HG03108 (cell line): ENCODE data around the gene PODXL.
"Not testable (repeated sequence)": the region's sequence is repeated elsewhere in the genome, so short reads cannot be mapped to it uniquely, and the experiment has no call there.

Experiments
- ATAC-seq: cut with Tn5 transposase; IDR thresholded peaks from one replicate; pipeline ENCODE4 v1.9.1; 2021; ENCODE audit warnings: moderate library complexity; ENCODE audit not compliant: unreplicated experiment

PODXL gene

GRCh38 chr7:131538071-131538812 lies 18.2 kb downstream of the PODXL start:
- no peak for ATAC-seq

DNA sequence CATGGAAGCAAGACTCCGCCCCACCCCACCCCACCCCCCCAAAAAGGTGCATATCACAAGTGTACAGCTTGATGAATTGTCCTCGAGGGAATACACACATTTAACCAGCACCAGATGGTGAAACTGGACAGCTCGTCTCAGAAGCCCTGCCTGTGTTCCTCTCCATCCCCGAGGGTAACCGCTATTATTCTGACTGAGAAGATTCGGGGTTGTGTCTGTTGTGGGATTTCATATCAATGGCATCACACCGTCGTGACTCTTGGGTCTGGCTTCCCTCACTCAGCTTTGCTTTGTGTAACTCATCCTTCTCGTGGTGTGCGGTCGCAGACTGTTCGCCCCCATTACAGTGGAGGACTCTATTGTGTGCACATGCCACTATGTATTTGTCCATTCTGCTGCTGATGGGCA lies 18.9 kb downstream of the PODXL start:
- no peak for ATAC-seq

DNA sequence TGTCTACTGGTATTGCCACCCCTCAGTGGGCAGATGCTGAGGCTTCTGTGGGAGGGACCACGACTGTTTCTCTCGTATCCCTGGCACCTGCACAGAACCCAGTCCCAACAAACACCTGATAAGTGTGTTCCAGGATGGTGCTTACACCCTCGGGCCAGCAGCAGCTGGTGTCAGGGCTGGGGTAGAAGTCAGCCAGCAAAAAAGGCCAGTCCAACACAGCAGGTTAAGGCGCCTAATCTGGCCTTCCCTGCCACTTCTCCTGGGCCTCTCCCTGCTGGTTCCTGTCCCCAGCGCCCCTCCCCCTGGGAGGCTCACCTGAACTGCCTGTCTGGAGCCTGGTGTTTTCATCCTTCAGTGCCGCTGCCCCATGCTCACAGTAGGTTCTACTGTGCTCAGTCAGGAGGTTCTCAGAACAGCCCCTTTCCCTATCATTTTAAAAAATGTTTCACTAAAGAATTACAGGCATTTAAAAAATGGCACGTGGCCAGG lies 20.0 kb downstream of the PODXL start:
- ATAC-seq, result no peak

DNA sequence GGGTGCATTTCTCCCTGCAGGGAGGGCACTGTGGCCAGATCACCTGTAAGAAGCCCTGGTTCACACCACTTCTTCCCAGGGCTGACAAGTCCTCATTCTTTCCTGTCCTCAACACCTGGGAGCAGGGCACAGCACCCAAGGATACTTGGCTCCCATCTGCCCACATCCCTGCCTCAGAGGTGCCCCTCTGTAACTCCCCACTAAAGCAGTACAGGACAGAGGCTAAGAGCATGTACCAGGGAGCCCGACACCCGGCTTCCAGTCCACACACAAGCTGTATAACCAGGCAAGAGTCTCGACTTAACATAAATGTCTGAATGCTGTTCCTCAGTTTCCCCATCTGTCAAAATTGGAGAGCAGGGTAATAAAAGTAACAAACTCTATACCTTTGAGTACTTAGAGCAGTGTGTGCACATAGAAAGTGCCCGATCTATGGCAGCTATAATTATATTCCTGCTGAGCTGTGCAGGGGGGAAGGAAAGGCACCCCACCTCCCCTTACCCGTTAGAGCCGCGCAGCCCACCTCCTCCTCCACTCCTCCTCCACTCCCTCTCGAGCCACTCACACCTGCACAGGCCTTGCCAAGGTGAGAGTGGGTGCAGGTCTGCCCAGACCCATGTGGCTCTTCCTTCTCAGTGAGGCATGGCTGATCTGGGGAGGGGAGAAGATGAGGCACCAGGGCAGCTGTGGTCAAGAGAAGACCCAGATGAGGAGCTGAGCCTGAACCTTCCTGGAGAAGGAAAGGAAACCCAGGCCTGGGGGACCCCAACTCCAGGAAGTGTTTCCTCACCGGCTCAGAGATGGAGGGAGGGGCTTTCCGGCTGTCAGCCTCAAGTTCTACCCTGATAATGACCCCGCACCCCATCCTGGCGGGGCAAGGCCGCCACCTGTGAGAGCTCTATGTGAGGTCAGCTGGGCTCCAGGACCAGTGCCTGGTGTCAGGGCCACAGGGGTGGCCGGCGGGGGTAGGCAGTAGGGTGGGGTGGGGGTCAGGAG lies 22.6 kb downstream of the PODXL start:
- no peak for ATAC-seq

DNA sequence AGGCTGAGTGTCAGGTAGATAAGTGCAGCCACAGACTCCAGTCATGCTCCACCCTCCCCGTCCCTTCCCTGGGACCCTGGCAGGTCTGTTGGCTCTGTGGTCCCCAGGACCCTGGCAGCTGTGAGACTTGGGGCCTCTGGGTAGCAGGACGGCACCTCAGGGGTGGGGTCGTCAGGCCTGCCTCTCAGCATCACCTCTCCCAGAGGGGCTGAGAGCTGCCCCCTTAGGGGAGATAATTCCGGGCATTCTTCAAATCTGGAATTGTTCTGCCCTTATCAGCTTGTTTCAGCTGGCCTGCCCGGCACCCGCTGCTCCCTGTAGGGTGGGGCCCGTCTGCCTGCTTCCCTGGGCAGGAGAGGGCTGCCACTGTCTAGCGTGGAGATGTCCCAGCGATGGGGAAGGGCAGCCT lies 23.3 kb downstream of the PODXL start:
- no peak for ATAC-seq

DNA sequence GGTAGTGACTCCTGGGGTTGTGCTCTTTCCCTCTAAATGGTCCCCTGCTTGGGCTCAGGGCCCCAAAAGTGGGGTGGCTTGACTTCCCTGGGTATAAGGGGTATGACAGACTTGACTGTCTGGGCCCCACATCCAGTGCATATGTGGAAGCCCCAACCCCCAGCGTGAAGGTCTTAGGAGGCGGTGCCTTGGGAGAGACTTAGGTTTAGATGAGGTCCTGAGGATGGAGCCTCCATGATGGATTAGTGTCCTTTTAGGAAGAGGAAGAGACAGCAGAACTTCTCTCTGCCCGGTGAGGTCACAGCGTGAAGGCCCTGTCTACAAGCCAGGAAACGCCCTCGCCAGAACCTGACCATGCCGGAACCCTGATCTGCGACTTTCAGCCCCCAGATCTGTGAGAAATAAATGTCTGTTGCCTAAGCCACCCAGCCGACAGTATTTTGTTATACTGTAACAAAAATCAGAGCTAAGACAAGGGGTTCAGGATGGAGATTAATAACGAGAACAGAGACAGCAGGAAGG lies 23.8 kb downstream of the PODXL start:
- ATAC-seq, result no peak

- no peak for ATAC-seq
These were observed 26.3 kb downstream of the PODXL start for GRCh38 chr7:131530137-131530536.

DNA sequence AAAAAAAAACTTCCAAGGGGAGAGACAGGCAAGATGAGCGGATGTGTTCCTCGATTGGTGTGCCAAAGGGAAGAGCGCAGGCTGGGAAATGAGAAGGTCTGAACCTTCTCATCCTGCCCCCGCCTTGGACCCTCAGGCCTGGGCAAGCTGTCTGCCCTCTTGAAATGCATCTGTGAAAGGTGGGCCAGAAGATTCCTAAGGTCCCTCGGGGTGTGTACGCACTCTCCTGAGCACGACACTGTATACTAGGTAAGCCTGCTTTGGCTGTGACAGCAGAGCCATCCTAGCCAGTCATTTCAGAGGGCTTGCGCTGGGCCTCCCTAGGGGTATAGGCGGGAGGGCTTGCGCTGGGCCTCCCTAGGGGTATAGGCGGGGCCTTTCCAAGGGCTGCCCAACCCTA lies 26.8 kb downstream of the PODXL start:
- no peak for ATAC-seq

DNA sequence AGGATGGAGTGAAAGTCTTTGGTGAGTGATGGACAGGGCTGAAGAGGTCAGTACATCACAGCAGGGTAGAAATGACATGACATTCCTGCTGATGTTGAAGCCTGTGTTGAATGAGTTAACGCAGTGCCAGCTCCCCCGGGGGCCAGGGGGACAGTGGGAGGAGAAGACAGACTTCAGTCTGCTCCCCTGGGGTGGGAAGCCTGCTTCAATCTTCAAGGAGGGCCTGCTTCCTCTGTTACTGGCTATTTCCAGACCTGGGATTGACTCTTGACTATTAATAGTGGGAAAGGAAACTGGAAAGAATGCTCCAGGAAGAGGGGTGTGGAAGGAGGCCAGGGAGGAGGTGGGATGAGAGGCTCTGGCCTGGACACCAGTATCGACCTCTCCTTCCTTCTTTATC lies 27.2 kb downstream of the PODXL start:
- no peak for ATAC-seq

- no peak for ATAC-seq
These were observed 29.0 kb downstream of the PODXL start for GRCh38 chr7:131527456-131527855.

- no peak for ATAC-seq
These were observed 30.6 kb downstream of the PODXL start for GRCh38 chr7:131525820-131526219.

- ATAC-seq, result no peak
These were observed 31.7 kb downstream of the PODXL start for GRCh38 chr7:131524703-131525102.

- no peak for ATAC-seq
These were observed 32.3 kb downstream of the PODXL start for GRCh38 chr7:131524115-131524514.

DNA sequence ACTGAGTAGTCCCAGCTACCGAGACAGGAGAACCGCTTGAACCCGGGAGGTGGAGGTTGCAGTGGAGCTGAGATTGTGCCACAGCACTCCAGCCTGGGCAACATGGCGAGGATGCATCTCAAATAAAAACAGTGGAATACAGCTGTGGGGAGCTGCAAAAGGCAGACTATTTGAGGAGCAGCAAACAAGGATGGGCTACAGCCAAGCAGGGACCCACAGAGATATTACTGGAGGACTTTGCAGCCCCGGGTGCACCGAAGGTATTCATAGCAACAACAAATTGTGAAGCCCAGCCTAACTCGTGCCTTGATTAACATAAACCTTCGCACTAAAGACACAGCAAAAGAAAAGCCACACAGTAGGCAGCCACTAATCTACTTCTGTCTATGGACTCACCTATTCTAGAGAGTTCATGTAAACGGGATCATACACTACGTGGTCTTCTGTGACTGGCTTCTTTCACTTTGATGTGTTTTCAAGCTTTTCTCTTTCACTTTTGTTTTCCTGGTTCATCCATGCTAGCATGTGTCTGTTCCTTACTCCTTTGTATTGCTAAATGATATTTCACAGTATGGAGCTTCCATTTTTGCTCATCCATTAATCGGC lies 34.0 kb downstream of the PODXL start:
- ATAC-seq, result peak; percentile 63

- ATAC-seq, result no peak
These were observed 34.7 kb downstream of the PODXL start for GRCh38 chr7:131521651-131522163.

- no peak for ATAC-seq
These were observed 37.8 kb downstream of the PODXL start for GRCh38 chr7:131518626-131519025.

DNA sequence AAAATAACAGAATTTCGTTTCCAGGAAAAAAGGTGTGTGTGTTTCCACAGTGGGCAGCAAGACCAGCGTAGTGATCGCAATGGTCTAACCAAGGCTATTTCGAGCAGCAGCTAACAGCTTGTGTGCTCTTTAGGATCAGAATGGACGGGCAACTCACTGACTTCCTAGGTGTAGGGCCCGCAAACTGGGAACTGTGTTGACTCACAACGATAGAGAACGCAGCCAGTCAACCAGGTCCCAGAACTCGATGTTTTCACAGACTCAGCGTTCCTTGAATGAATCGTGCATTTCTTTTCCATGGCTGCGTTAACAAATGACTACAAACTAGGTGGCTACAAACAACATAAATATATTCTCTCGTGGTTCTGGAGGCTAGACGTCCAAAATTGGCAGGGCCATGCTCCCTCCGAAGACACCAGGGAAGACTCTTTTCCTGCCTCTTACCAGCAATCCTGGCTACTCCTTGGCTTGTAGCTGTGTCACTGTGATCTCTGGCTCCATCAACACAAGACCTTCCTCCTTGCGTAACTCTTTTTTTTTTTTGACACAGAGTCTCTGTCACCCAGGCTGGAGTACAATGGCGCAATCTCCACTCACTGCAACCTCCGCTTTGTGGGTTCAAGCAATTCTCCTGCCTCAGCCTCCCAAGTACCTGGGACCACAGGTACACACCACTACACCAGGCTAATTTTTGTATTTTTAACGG lies 39.1 kb downstream of the PODXL start:
- ATAC-seq, result no peak

DNA sequence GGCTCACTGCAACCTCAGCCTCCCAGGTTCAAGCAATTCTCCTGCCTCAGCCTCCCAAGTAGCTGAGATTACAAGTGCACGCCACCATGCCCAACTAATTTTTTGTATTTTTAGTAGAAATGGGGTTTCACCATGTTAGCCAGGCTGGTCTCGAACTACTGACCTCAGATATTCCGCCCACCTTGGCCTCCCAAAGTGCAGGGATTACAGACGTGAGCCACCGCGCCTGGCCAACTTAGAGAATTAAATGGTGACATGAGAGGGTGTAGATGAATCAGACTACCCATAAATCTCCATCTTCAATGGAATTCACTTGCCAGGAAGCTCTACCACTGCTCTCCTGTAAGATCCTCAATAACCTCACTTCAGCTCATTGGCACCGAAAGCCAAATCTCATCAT lies 41.0 kb downstream of the PODXL start:
- not testable (repeated sequence) for ATAC-seq

DNA sequence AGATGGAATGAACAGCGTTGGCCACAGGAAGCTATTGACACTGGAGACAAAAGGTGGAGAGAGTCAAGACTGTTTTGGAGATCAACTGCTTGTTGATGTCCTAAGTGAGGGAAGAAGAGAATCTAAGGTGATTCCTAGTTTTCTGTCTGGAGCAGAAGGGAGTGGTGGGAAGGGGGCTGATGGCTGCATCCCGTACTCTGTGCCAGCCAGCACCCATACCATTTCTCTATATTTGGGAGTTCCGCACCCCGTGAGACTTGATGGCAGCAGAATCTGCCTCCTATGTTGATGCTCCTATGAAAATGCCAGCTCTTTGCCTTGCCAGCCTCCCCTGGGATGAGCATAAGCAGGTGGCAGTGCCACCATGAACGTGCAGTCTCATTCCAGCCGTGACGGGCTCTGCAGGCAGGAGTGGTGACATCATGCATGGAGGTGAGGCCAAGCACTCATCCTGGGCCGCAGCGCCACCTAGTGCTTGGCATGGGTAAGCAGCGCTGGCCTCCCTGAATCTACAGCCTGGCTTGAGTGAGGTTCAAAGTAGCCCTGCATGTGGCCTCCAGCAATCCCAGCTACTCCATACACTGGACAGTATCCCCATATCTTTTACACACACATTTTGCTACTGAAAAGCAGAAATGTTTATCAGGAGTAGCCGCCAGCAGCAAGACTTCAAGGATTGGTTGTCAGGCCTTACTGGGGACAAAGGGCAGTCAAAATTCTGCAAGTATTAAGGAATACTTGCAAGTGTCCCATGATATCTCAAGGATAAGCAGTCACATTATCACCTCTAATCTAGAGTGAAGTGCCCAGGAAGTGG lies 43.0 kb downstream of the PODXL start:
- peak; percentile 86 for ATAC-seq
